ENCODE measurements around the gene SLC26A9. TPM values are rescaled to one million over a fixed set of nuclear protein-coding genes. Genes with fewer than 3 reads are reported as not detected.

SLC26A9 gene
- total and polyA plus RNA-seq, 9 donors, result 0.07 to 6.7 (median 0.11) TPM; not detected in 3

- DNase-seq, result no peak
- Histone ChIP-seq H3K9me3 (no peaks in the 10 kb centered on the region), H3K27ac (no peak overlapping the region), H3K4me3 (no peak overlapping the region), H3K36me3 (no peaks in the 10 kb centered on the region), H3K27me3 (no peaks in the 10 kb centered on the region), H3K4me1 (ENCODE audit: insufficient read depth) (peaks cover 2% of the 10 kb centered on the region)
- TF ChIP-seq POLR2A (IDR thresholded peaks at IDR 0.05) (no peak), EP300 (IDR thresholded peaks at IDR 0.05) (no peak)
- TF ChIP-seq, protein P1, sequence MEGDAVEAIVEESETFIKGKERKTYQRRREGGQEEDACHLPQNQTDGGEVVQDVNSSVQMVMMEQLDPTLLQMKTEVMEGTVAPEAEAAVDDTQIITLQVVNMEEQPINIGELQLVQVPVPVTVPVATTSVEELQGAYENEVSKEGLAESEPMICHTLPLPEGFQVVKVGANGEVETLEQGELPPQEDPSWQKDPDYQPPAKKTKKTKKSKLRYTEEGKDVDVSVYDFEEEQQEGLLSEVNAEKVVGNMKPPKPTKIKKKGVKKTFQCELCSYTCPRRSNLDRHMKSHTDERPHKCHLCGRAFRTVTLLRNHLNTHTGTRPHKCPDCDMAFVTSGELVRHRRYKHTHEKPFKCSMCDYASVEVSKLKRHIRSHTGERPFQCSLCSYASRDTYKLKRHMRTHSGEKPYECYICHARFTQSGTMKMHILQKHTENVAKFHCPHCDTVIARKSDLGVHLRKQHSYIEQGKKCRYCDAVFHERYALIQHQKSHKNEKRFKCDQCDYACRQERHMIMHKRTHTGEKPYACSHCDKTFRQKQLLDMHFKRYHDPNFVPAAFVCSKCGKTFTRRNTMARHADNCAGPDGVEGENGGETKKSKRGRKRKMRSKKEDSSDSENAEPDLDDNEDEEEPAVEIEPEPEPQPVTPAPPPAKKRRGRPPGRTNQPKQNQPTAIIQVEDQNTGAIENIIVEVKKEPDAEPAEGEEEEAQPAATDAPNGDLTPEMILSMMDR (IDR thresholded peaks at IDR 0.05), result no peak
- intact Hi-C loops (cut with DNase I), result loop anchor here in 2 of 4 donors (5.0 to 10.0 kb wide), 2 partner anchors 118 to 395 kb away; no protein-coding TSS in a partner anchor
- 88 to 91% (median 91%) methylated on average over 5 of the region's 5 CpGs for WGBS, 3 donors
Observed at GRCh38 chr1:205989786-205990185, 46.5 kb upstream of the SLC26A9 start.

DNA sequence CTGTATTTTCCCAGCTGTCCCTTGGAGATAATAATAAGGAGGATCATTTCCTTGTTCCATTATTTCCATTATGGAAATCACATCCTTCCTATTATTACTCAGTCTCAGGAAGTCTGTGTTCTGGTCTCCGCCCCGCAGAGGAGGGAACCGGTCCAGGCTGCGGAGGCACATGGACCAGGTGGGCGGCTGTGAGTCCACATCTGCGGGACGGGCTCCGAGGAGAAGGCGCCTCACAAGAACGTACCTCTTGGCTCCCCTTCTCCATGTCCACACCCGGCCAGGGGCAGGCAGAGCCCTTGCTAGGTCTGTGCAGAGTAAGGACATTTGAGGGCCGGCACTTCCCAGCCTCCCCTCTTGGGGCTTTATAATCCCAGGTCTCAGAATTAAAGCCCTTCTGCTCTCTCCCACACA, 45.3 kb upstream of the SLC26A9 start:
- Histone ChIP-seq H3K27ac (no peak overlapping the region), H3K4me1 (ENCODE audit: insufficient read depth) (peaks cover 2% of the 10 kb centered on the region), H3K9me3 (no peaks in the 10 kb centered on the region), H3K27me3 (no peaks in the 10 kb centered on the region), H3K4me3 (no peak overlapping the region), H3K36me3 (no peaks in the 10 kb centered on the region)
- TF ChIP-seq POLR2A (IDR thresholded peaks at IDR 0.05) (no peak), EP300 (IDR thresholded peaks at IDR 0.05) (no peak)
- TF ChIP-seq, protein P1 (IDR thresholded peaks at IDR 0.05), result no peak
- intact Hi-C loops (cut with DNase I), result loop anchor here in 2 of 4 donors (5.0 to 10.0 kb wide), 2 partner anchors 119 to 394 kb away; no protein-coding TSS in a partner anchor
- no peak for DNase-seq
- 71 to 82% (median 81%) methylated on average over 12 of the region's 12 CpGs for WGBS, 3 donors

GRCh38 chr1:205986861-205987260, 43.6 kb upstream of the SLC26A9 start:
- Histone ChIP-seq H3K27me3 (no peaks in the 10 kb centered on the region), H3K4me1 (ENCODE audit: insufficient read depth) (peaks cover 2% of the 10 kb centered on the region), H3K36me3 (no peaks in the 10 kb centered on the region), H3K9me3 (no peaks in the 10 kb centered on the region), H3K27ac (no peak overlapping the region), H3K4me3 (no peak overlapping the region)
- DNase-seq, result no peak
- 10 to 25% (median 16%) methylated on average over 2 of the region's 2 CpGs for WGBS, 3 donors
- TF ChIP-seq, protein P1 (IDR thresholded peaks at IDR 0.05), result no peak
- TF ChIP-seq POLR2A (IDR thresholded peaks at IDR 0.05) (no peak), EP300 (IDR thresholded peaks at IDR 0.05) (no peak)
- intact Hi-C loops (cut with DNase I), result loop anchor here in 2 of 4 donors (5.0 to 10.0 kb wide), 2 partner anchors 120 to 392 kb away; no protein-coding TSS in a partner anchor

DNA sequence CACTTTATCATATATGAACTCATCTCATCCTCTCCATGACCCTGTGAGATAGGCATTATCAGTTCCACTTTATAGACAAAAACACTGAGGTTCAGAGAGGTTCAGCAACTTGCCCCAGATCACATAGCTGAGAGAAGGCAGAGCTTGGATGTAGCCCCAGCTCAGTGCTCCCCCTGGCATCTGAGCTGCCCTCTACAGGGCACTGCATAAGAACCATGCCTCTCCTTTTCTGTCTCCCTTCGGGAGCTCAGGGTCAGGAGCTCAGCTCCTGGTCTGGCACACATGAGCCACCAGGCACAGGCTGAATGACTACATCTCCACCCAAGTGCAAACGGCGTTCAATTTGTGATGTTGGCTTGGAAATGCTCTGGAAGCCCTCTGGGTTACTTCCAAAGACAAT, 43.0 kb upstream of the SLC26A9 start:
- H3K27ac ChIP-seq, result no peak overlapping the region

More for the DNA sequence above, 43.0 kb upstream of the SLC26A9 start:
- no peaks in the 10 kb centered on the region for H3K36me3 ChIP-seq
- intact Hi-C loops (cut with DNase I), result loop anchor here in 2 of 4 donors (5.0 to 10.0 kb wide), 2 partner anchors 121 to 391 kb away; no protein-coding TSS in a partner anchor
- no peak overlapping the region for H3K4me3 ChIP-seq
- TF ChIP-seq EP300 (IDR thresholded peaks at IDR 0.05), result no peak
- TF ChIP-seq, protein P1 (IDR thresholded peaks at IDR 0.05), result no peak
- TF ChIP-seq POLR2A (IDR thresholded peaks at IDR 0.05), result no peak
- WGBS, 3 donors, result 38 to 48% (median 42%) methylated on average over 3 of the region's 3 CpGs
- no peak for DNase-seq
- no peaks in the 10 kb centered on the region for H3K9me3 ChIP-seq
- peaks cover 2% of the 10 kb centered on the region for H3K4me1 ChIP-seq (ENCODE audit: insufficient read depth)
- H3K27me3 ChIP-seq, result no peaks in the 10 kb centered on the region

All from ovary (tissue), 9 donors.